GM23338 (cell line): Measurements from ENCODE around the gene GOLGA6L2. TPM values are rescaled to one million over a fixed set of nuclear protein-coding genes. Genes with fewer than 3 reads are reported as not detected.

Source experiments
- ATAC-seq: fragments of 200-7000 bp; cut with Tn5 transposase; 3 replicates; pipeline ENCODE4 v1.9.1; 2020
- DNase-seq: peaks from one replicate; pipeline ENCODE4 v3.0.0-alpha.2; 2015; ENCODE audit warnings: low spot score
- H2AFZ ChIP-seq: fragments of 200-600 bp; sonication (generic); 2 replicates; pipeline ENCODE4 v1.8.0; 2016; ENCODE audit warnings: antibody characterized with exemption, mild to moderate bottlenecking, moderate library complexity
- H3F3A ChIP-seq: fragments of 200-600 bp; sonication (generic); replicated peaks from 2 replicates; pipeline ENCODE4 v1.8.0; 2017; ENCODE audit warnings: antibody characterized with exemption, mixed run types, low read depth
- H3K27ac ChIP-seq: fragments of 200-600 bp; sonication (generic); 2 replicates; pipeline ENCODE4 v1.6.1; 2016; ENCODE audit warnings: low read depth
- H3K27me3 ChIP-seq: fragments of 200-600 bp; sonication (generic); 2 replicates; pipeline ENCODE4 v1.8.0; 2016; ENCODE audit warnings: mild to moderate bottlenecking, mixed run types, moderate library complexity; ENCODE audit not compliant: insufficient read depth
- H3K36me3 ChIP-seq: fragments of 200-600 bp; sonication (generic); 2 replicates; pipeline ENCODE4 v1.8.0; 2016; ENCODE audit warnings: mild to moderate bottlenecking; ENCODE audit not compliant: insufficient read depth
- H3K4me1 ChIP-seq: fragments of 200-600 bp; sonication (generic); 2 replicates; pipeline ENCODE4 v1.8.0; 2016; ENCODE audit warnings: mild to moderate bottlenecking, moderate library complexity; ENCODE audit not compliant: insufficient read depth
- H3K4me2 ChIP-seq: fragments of 200-600 bp; sonication (generic); 2 replicates; pipeline ENCODE4 v1.7.1; 2017; ENCODE audit warnings: mixed run types
- H3K4me3 ChIP-seq: fragments of 200-600 bp; sonication (generic); 2 replicates; pipeline ENCODE4 v1.6.1; 2016; ENCODE audit warnings: mixed run types
- H3K79me2 ChIP-seq: fragments of 200-600 bp; sonication (generic); replicated peaks from 2 replicates; pipeline ENCODE4 v1.8.0; 2017; ENCODE audit warnings: mild to moderate bottlenecking; ENCODE audit not compliant: insufficient read depth
- H3K9me2 ChIP-seq: fragments of 200-600 bp; sonication (generic); 2 replicates; pipeline ENCODE4 v1.8.0; 2017; ENCODE audit not compliant: insufficient read depth
- H4K20me1 ChIP-seq: fragments of 200-600 bp; sonication (generic); replicated peaks from 2 replicates; pipeline ENCODE4 v1.8.0; 2017; ENCODE audit warnings: mild to moderate bottlenecking; ENCODE audit not compliant: insufficient read depth
- H3K27ac Mint-ChIP-seq: 2 replicates; pipeline ENCODE4 v1.8.0; 2020; ENCODE audit warnings: inconsistent platforms, mild to moderate bottlenecking, moderate library complexity, mixed read lengths
- H3K27me3 Mint-ChIP-seq: 3 replicates; pipeline ENCODE4 v1.8.0; 2022; ENCODE audit warnings: low read depth, mild to moderate bottlenecking, moderate library complexity, mixed read lengths, inconsistent platforms; ENCODE audit not compliant: insufficient read depth, poor library complexity
- H3K36me3 Mint-ChIP-seq: 3 replicates; pipeline ENCODE4 v1.8.0; 2021; ENCODE audit warnings: low read depth, mild to moderate bottlenecking, inconsistent platforms, moderate library complexity, mixed read lengths
- H3K4me1 Mint-ChIP-seq: 3 replicates; pipeline ENCODE4 v1.8.0; 2020; ENCODE audit warnings: mild to moderate bottlenecking, inconsistent platforms, mixed read lengths
- H3K4me3 Mint-ChIP-seq: 3 replicates; pipeline ENCODE4 v1.8.0; 2021; ENCODE audit warnings: moderate library complexity, mild to moderate bottlenecking, inconsistent platforms, mixed read lengths
- H3K9me3 Mint-ChIP-seq: 3 replicates; pipeline ENCODE4 v1.8.0; 2020; ENCODE audit warnings: moderate library complexity, mild to moderate bottlenecking, inconsistent platforms, mixed read lengths
- CREB1 ChIP-seq: fragments of 250-450 bp; sonication (Bioruptor Pico); IDR thresholded peaks from 2 replicates; pipeline ENCODE4 v1.5.0; 2020; ENCODE audit warnings: low read depth, mild to moderate bottlenecking, moderate library complexity
- CTCF ChIP-seq, 2 experiments: fragments of 200-600 bp in 1 of 2; sonication (generic) in 1 of 2; conservative IDR thresholded peaks; 2 replicates each; pipeline versions ENCODE4 v1.5.1 to v1.6.1; 2016 to 2017; ENCODE audit warnings: antibody characterized with exemption in 2 of 2, low read depth in 2 of 2, mild to moderate bottlenecking in 2 of 2, moderate library complexity in 1 of 2
- ETS1 ChIP-seq: IDR thresholded peaks from 2 replicates; pipeline ENCODE4 v1.6.1; 2016; ENCODE audit warnings: antibody characterized with exemption
- EZH2 ChIP-seq: fragments of 200-600 bp; sonication (generic); IDR thresholded peaks from one replicate; pipeline ENCODE4 v1.8.0; 2017; ENCODE audit warnings: antibody characterized with exemption, mild to moderate bottlenecking, low read depth; ENCODE audit not compliant: unreplicated experiment
- EZH2phosphoT487 ChIP-seq: fragments of 200-600 bp; sonication (generic); IDR thresholded peaks from one replicate; pipeline ENCODE4 v1.8.1; 2018; ENCODE audit warnings: antibody characterized with exemption; ENCODE audit not compliant: unreplicated experiment
- JUNB ChIP-seq: IDR thresholded peaks from one replicate; pipeline ENCODE4 v1.6.1; 2016; ENCODE audit warnings: antibody characterized with exemption; ENCODE audit not compliant: unreplicated experiment
- NANOG ChIP-seq: IDR thresholded peaks from 2 replicates; pipeline ENCODE4 v1.6.1; 2016; ENCODE audit warnings: antibody characterized with exemption, borderline replicate concordance
- REST ChIP-seq: IDR thresholded peaks from one replicate; pipeline ENCODE4 v1.6.1; 2018; ENCODE audit warnings: antibody characterized with exemption; ENCODE audit not compliant: unreplicated experiment
- STAT1 ChIP-seq: IDR thresholded peaks from one replicate; pipeline ENCODE4 v1.6.1; 2016; ENCODE audit warnings: antibody characterized with exemption; ENCODE audit not compliant: unreplicated experiment
- ZNF114 ChIP-seq: fragments of 250-450 bp; sonication (Bioruptor Pico); IDR thresholded peaks from 2 replicates; pipeline ENCODE4 v1.5.0; 2020; ENCODE audit warnings: mild to moderate bottlenecking, moderate library complexity
- ZNF331 ChIP-seq: fragments of 250-450 bp; sonication (Bioruptor Pico); IDR thresholded peaks from 2 replicates; pipeline ENCODE4 v1.5.0; 2020; ENCODE audit warnings: low read depth, mild to moderate bottlenecking, moderate library complexity
- ZNF462 ChIP-seq: fragments of 250-450 bp; sonication (Bioruptor Pico); IDR thresholded peaks from 2 replicates; pipeline ENCODE4 v1.5.0; 2020; ENCODE audit warnings: mild to moderate bottlenecking, moderate library complexity
- polyA plus RNA-seq: library from polyadenylated mRNA; unstranded; fragments of >200 nt; fragmentation: Nextera tagmentation; extraction: Ambion mirVana; gene quantifications from 2 replicates; pipeline ENCODE4 v1.2.1, GENCODE V29; 2016
- total RNA-seq: library from RNA; depleted of rRNA; stranded (reverse); fragments of >200 nt; shearing (Covaris generic); gene quantifications from 2 replicates; pipeline ENCODE4 v1.2.3, GENCODE V29; 2014

GOLGA6L2 gene
- total and polyA plus RNA-seq, 2 experiments from 2014 or later, result not detected

GRCh38 chr15:23420806-23421575 lies 26.1 kb downstream of the GOLGA6L2 start:
- DNase-seq (no peak), ATAC-seq (no peak)
- no peaks in the 10 kb centered on the region for H3K27me3 ChIP-seq
- H3F3A ChIP-seq, result no peaks in the 10 kb centered on the region
- no peaks in the 10 kb centered on the region for H3K79me2 ChIP-seq
- Mint-ChIP-seq H3K27ac (no peak overlapping the region), H3K4me1 (no peaks in the 10 kb centered on the region; the same call in 1 of the 3 replicates), H3K36me3 (peaks cover 6% of the 10 kb centered on the region; the same call in 1 of the 3 replicates), H3K9me3 (peaks cover 72% of the 10 kb centered on the region), H3K4me3 (no peak overlapping the region), H3K27me3 (peaks cover 5% of the 10 kb centered on the region)
- H3K9me2 ChIP-seq, result no peaks in the 10 kb centered on the region
- H3K36me3 ChIP-seq, result no peaks in the 10 kb centered on the region
- no peak for TF ChIP-seq EZH2
- TF ChIP-seq ETS1, result no peak
- TF ChIP-seq CREB1 (CRISPR knock-in tag), result no peak
- TF ChIP-seq EZH2phosphoT487, result no peak
- TF ChIP-seq ZNF331 (CRISPR knock-in tag), result no peak
- TF ChIP-seq ZNF114 (CRISPR knock-in tag), result no peak
- no peak for TF ChIP-seq ZNF462 (CRISPR knock-in tag)
- no peak for TF ChIP-seq STAT1
- no peak for TF ChIP-seq CTCF (conservative IDR thresholded peaks at IDR 0.05; ENCODE audit: low read depth in 2 of 2)
- no peak for TF ChIP-seq JUNB
- TF ChIP-seq NANOG, result no peak
- no peak for TF ChIP-seq REST
- H4K20me1 ChIP-seq, result no peaks in the 10 kb centered on the region
- no peak overlapping the region for H3K4me2 ChIP-seq
- H3K4me1 ChIP-seq, result no peaks in the 10 kb centered on the region
- H2AFZ ChIP-seq, result no peak overlapping the region
- no peak overlapping the region for H3K4me3 ChIP-seq
- H3K27ac ChIP-seq, result no peak overlapping the region
